GM12878 (cell line): ENCODE measurements around the gene ZMIZ1. TPM values are rescaled to one million over a fixed set of nuclear protein-coding genes. Genes with fewer than 3 reads are reported as not detected.

Experiments
- ATAC-seq: fragments of 200-7000 bp; cut with Tn5 transposase; 3 replicates; pipeline ENCODE4 v1.9.1; 2020; ENCODE audit warnings: mild to moderate bottlenecking, moderate library complexity
- BruUV-seq: library from RNA; stranded (reverse); fragments of 400-500 nt; replicated peaks from 2 replicates; lab custom pipeline; 2021; lab: Mats Ljungman, UMichigan
- CTCF ChIA-PET: fragments of 300-600 bp; sonication (Branson Sonifier 250); formaldehyde crosslinking; extraction: SDS; loops from one replicate; lab custom pipeline; 2021; ENCODE audit warnings: inconsistent platforms; lab: Yijun Ruan, JAX
- POLR2A ChIA-PET: fragments of 350-600 bp; formaldehyde crosslinking; extraction: SDS; loops from one replicate; lab custom pipeline; 2021; ENCODE audit warnings: inconsistent platforms; lab: Charles Lee
- RAD21 ChIA-PET: fragments of 300-600 bp; sonication (Branson Sonifier 250); formaldehyde crosslinking; loops from one replicate; lab custom pipeline; 2023; ENCODE audit warnings: antibody characterized with exemption; ENCODE audit not compliant: unreplicated experiment; lab: Charles Lee
- SMC1A ChIA-PET: fragments of 300-600 bp; sonication (Branson Sonifier 250); formaldehyde crosslinking; loops from one replicate; lab custom pipeline; 2023; ENCODE audit not compliant: unreplicated experiment, uncharacterized antibody; lab: Charles Lee
- DNase-seq: peaks from one replicate; pipeline ENCODE4 v3.0.0-alpha.2; 2011; ENCODE audit warnings: low read depth, low spot score
- FAIRE-seq: peaks from 3 replicates; lab custom pipeline; 2011; peaks lifted over from hg19 to GRCh38; lab: Jason Lieb, UNC
- H2AFZ ChIP-seq: 2 replicates; pipeline ENCODE4 v1.6.0; 2011; ENCODE audit warnings: low read depth, low read length, control low read depth; ENCODE audit not compliant: control insufficient read depth
- H3K27ac ChIP-seq: 2 replicates; pipeline ENCODE4 v1.5.1; 2011; ENCODE audit warnings: control low read depth; ENCODE audit not compliant: control insufficient read depth, insufficient read depth
- H3K27me3 ChIP-seq, 2 experiments: replicated peaks in 1 of 2; 2 replicates each; pipeline versions ENCODE4 v1.6.0 to v1.6.1; 2011; ENCODE audit warnings: low read length in 1 of 2; ENCODE audit not compliant: control insufficient read depth in 2 of 2, insufficient read depth in 2 of 2
- H3K36me3 ChIP-seq, 2 experiments: 2 replicates each; pipeline ENCODE4 v1.5.1; 2011; ENCODE audit warnings: low read length in 1 of 2; ENCODE audit not compliant: control insufficient read depth in 2 of 2, insufficient read depth in 2 of 2
- H3K4me1 ChIP-seq: 2 replicates; pipeline ENCODE4 v1.6.1; 2011; ENCODE audit warnings: mild to moderate bottlenecking, low read length, moderate library complexity, mixed read lengths; ENCODE audit not compliant: control insufficient read depth, insufficient read depth
- H3K4me2 ChIP-seq: 2 replicates; pipeline ENCODE4 v1.6.0; 2011; ENCODE audit warnings: control low read depth; ENCODE audit not compliant: control insufficient read depth, insufficient read depth
- H3K4me3 ChIP-seq: fragments of 200-600 bp; sonication (generic); 2 replicates; pipeline ENCODE4 v1.5.1; 2016
- H3K79me2 ChIP-seq: 2 replicates; pipeline ENCODE4 v1.6.0; 2011; ENCODE audit warnings: low read length; ENCODE audit not compliant: control insufficient read depth, insufficient read depth
- H3K9ac ChIP-seq: 2 replicates; pipeline ENCODE4 v1.8.0; 2011; ENCODE audit warnings: low read length, control low read depth, mixed read lengths; ENCODE audit not compliant: control insufficient read depth, insufficient read depth
- H3K9me3 ChIP-seq: replicated peaks from 3 replicates; pipeline ENCODE4 v1.5.1; 2011; ENCODE audit warnings: mild to moderate bottlenecking, low read length; ENCODE audit not compliant: control insufficient read depth, insufficient read depth
- H4K20me1 ChIP-seq: 2 replicates; pipeline ENCODE4 v1.6.0; 2011; ENCODE audit not compliant: control insufficient read depth, insufficient read depth
- ASH2L ChIP-seq: fragments of 300-600, 200-600 bp; sonication (generic); IDR thresholded peaks from 2 replicates; pipeline ENCODE4 v1.6.1; 2017; ENCODE audit warnings: low read depth, mild to moderate bottlenecking, borderline replicate concordance
- EP300 ChIP-seq, 2 experiments: fragments of 150-350 bp in 1 of 2; IDR thresholded peaks; 2 replicates each; pipeline ENCODE4 v1.6.1; 2011 to 2012; ENCODE audit warnings: low read depth in 2 of 2, low read length in 2 of 2, borderline replicate concordance in 1 of 2, improper control_type of control experiment in 1 of 2, inconsistent platforms in 1 of 2; ENCODE audit not compliant: control insufficient read depth in 1 of 2
- HCFC1 ChIP-seq: fragments of 150-350 bp; IDR thresholded peaks from 2 replicates; pipeline ENCODE4 v1.6.1; 2014; ENCODE audit warnings: low read length
- NRF1 ChIP-seq: conservative IDR thresholded peaks from 2 replicates; pipeline ENCODE4 v1.6.1; 2011; ENCODE audit warnings: mild to moderate bottlenecking, low read depth, low read length, improper control_type of control experiment
- PAX5 ChIP-seq: IDR thresholded peaks from 2 replicates; pipeline ENCODE4 v1.6.1; 2011; ENCODE audit warnings: low read depth, low read length, borderline replicate concordance
- RUNX3 ChIP-seq: IDR thresholded peaks from 2 replicates; pipeline ENCODE4 v1.6.1; 2012; ENCODE audit warnings: low read length, inconsistent platforms
- SKIL ChIP-seq: fragments of 450-650 bp; IDR thresholded peaks from 2 replicates; pipeline ENCODE4 v1.6.1; 2017; ENCODE audit warnings: mild to moderate bottlenecking, low read depth, inconsistent platforms; ENCODE audit not compliant: poor library complexity, severe bottlenecking
- TAF1 ChIP-seq: IDR thresholded peaks from 2 replicates; pipeline ENCODE4 v1.6.1; 2011; ENCODE audit warnings: mild to moderate bottlenecking, low read depth, low read length, borderline replicate concordance
- TCF7 ChIP-seq: IDR thresholded peaks from 2 replicates; pipeline ENCODE4 v1.6.1; 2014; ENCODE audit warnings: antibody characterized with exemption, borderline replicate concordance
- ZBED1 ChIP-seq: IDR thresholded peaks from 2 replicates; pipeline ENCODE4 v1.6.1; 2016; ENCODE audit warnings: borderline replicate concordance
- ZNF217 ChIP-seq: fragments of 450-650 bp; IDR thresholded peaks from 2 replicates; pipeline ENCODE4 v1.6.1; 2017; ENCODE audit warnings: antibody characterized with exemption, mild to moderate bottlenecking
- WGBS: methylation state at CpG from one replicate; pipeline ENCODE4 v1.1.6; 2016; ENCODE audit warnings: low lambda C conversion rate; ENCODE audit not compliant: insufficient replicate concordance, insufficient coverage; ENCODE audit errors: missing lambda C conversion rate; 5-methylcytosine and 5-hydroxymethylcytosine counted together
- in situ Hi-C: fragments of 300-500 bp; cut with MboI; formaldehyde crosslinking; loops from 9 replicates; pipeline ENCODE4 v1.14.3; 2018; ENCODE audit warnings: mixed read lengths
- intact Hi-C: fragments of 100-400 bp; cut with micrococcal nuclease; formaldehyde crosslinking; loops from one replicate; pipeline ENCODE4 v1.14.2; 2022; ENCODE audit not compliant: unreplicated experiment
- polyA plus RNA-seq, 11 experiments: library from polyadenylated mRNA; depleted of rRNA in 4 of 11; unstranded in 6 of 11; stranded (reverse) in 5 of 11; fragments of >200 nt; fragmentation: Nextera tagmentation in 4 of 11; fragmentation: Illumina TruSeq in 1 of 11; extraction: Ambion mirVana in 4 of 11; extraction: Trizol in 1 of 11; gene quantifications; 1 replicate in 1 of 11; 2 replicates in 10 of 11; pipeline versions ENCODE4 v1.2.1 to v1.2.3, GENCODE V29; 2011 to 2016; ENCODE audit warnings: inconsistent platforms in 2 of 11, missing spikeins in 2 of 11, low read depth in 1 of 11
- total RNA-seq, 4 experiments: library from RNA; depleted of rRNA in 3 of 4; stranded (reverse); fragments of >200 nt in 3 of 4; fragmentation: Illumina TruSeq in 1 of 4; extraction: Trizol in 1 of 4; gene quantifications; 2 replicates each; pipeline versions ENCODE4 v1.2.1 to v1.2.3, GENCODE V29; 2013 to 2021

Gene ZMIZ1
- total and polyA plus RNA-seq, 10 of the 15 experiments (the other 5 are each of a cell fraction or from before 2014, with no cell fraction given), result 3.1 to 82.3 (median 14.9) TPM

- TF ChIP-seq RUNX3 (no peak), ZNF217 (no peak), ASH2L (no peak), TAF1 (no peak), SKIL (no peak), NRF1 (no peak), HCFC1 (no peak), ZBED1 (no peak), PAX5 (no peak), TCF7 (no peak), EP300 (IDR thresholded peaks at IDR 0.05; ENCODE audit: borderline replicate concordance in 1 of 2, control insufficient read depth in 1 of 2, low read depth in 2 of 2, low read length in 2 of 2) (no peak)
- DNase-seq, result no peak
- Histone ChIP-seq H3K9me3 (no peaks in the 10 kb centered on the region), H3K36me3 (no peaks in the 10 kb centered on the region), H2AFZ (no peak overlapping the region), H4K20me1 (no peaks in the 10 kb centered on the region), H3K27me3 (peaks cover 0 to 1% of the 10 kb centered on the region in 2 experiments; a peak in 2 of 4 replicates), H3K4me2 (no peak overlapping the region), H3K4me1 (no peaks in the 10 kb centered on the region), H3K27ac (no peak overlapping the region), H3K4me3 (no peak overlapping the region), H3K79me2 (no peaks in the 10 kb centered on the region), H3K9ac (no peak overlapping the region)
- ChIA-PET CTCF (interaction anchor here (0.7 kb wide), 1 partner anchor 8 kb away, joined by 5 read pairs; no protein-coding TSS in a partner anchor), POLR2A (no interaction called here), RAD21 (no interaction called here), SMC1A (no interaction called here)
- no TSS peak for BruUV-seq
- no peak for ATAC-seq
- in situ Hi-C loops, result no loop called here
- intact Hi-C loops, result no loop called here
- 29% methylated on average over 12 of the region's 12 CpGs for WGBS
- no peak for FAIRE-seq
Measured at GRCh38 chr10:79029478-79030390, 39.0 kb upstream of the ZMIZ1 start.
